NCI-H1694 treated with DMSO at 0.1 percent for 48 hours (cell line): ENCODE results near the gene CDH23.

Experiments
- DNase-seq: peaks from one replicate; lab custom pipeline; 2025; lab: John Stamatoyannopoulos, UW

The CDH23 gene

GRCh38 chr10:71640607-71641006, 243.9 kb downstream of the CDH23 start:
- no peak for DNase-seq

- DNase-seq, result no peak
These were observed 244.7 kb downstream of the CDH23 start for GRCh38 chr10:71641449-71641848.

GRCh38 chr10:71641986-71642385, 245.3 kb downstream of the CDH23 start:
- DNase-seq, result no peak

DNA sequence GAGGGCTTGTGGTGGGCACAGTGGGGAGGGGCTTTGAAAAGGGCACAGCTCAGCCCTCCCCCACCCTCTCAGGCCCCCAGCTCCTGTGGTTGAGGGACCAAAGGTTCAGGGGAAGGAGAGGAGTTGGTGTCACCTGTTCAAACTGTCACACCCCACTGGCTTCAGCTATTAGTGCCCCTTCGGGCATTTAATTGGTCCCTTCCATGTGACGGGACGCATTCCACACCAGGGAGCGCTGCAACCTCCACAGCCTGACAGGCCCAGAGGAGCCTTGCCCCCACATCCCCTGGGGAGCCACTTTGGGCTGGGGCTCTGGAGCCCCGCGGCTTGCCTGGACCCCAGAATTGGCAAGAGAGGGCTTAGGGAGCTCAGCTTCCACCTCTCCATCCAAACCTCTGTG, 247.2 kb downstream of the CDH23 start:
- no peak for DNase-seq

DNA sequence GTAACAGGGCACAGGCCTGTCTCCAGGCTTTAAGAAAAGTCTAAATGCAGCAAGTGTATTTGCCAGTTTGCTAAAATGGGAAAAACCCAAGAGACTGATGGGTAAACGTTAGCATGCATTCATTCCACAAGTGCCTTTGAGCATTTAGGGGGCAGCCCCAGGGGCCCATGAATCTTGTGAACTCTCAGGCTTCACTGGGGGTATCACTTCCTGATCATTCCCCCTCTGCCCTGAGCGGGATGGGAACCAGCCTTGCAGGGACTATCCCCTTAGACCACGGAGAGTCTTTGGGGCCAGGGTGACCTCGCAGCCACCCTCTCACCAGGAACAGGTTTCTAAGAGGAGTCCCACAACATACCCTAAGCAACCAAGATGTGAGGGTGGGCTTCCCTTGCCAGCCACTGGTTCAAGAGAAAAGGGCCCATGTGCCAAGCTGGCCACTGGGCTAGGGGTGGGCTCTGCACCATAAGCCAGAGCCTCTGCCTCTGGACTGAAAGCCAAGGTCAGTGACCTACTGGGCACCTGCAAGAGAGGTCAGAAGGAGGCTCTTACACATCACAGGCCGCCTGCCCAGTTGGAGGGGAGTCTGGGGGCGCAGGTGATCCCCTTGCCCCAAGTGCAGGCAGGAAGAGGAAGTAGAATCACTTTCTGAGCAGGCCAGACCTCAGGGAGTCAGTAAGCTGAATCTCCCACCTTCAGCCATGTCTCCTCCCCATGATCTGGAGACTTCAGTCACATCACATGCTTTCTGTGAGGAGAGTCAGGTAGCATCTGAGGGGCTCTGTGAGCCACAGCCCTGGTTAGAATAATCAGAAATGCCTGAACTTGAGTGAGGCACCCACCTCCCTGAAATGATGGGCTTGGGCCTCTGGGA, 247.8 kb downstream of the CDH23 start:
- DNase-seq, result no peak

DNA sequence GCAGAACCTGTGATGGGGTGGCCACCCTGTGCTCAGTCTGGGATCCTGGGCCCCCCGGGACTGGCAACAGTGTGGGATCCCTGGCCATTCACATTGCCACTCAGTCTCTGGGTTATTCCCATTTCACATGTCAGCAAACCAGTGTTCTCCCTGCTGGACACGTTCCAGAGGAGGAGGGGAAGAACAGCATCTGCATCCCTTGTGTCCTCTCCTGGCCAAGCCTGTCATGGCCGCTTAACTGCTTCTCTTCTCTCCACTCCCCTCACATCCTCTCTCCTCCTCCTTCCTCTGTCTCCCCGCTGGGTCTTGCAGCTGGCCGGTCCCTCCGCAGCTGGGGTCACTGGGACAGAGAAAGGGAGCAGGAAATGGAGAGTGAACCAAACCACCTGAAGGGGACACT, 248.5 kb downstream of the CDH23 start:
- DNase-seq, result no peak

DNA sequence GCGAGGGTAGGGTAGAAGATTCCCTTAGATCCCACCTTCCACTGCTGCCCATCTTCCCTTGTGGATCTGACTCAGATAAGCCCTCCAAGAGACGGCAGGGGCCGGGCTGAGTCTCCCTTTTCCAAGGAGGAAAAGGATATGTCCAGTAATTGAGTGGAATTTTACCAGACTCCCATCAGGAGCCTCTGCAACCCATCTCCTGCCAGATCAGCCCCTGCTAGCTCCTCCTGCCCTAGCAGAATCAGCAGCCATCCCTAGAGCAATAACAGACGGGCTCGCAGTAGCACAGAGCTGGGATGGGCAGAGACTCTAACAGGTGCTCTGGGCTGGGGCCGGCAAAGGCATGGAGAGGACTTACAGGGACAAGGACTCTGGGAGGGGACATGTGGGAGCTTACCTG, 249.3 kb downstream of the CDH23 start:
- DNase-seq, result no peak

- DNase-seq, result no peak
These were observed 250.0 kb downstream of the CDH23 start for GRCh38 chr10:71646592-71647292.

DNA sequence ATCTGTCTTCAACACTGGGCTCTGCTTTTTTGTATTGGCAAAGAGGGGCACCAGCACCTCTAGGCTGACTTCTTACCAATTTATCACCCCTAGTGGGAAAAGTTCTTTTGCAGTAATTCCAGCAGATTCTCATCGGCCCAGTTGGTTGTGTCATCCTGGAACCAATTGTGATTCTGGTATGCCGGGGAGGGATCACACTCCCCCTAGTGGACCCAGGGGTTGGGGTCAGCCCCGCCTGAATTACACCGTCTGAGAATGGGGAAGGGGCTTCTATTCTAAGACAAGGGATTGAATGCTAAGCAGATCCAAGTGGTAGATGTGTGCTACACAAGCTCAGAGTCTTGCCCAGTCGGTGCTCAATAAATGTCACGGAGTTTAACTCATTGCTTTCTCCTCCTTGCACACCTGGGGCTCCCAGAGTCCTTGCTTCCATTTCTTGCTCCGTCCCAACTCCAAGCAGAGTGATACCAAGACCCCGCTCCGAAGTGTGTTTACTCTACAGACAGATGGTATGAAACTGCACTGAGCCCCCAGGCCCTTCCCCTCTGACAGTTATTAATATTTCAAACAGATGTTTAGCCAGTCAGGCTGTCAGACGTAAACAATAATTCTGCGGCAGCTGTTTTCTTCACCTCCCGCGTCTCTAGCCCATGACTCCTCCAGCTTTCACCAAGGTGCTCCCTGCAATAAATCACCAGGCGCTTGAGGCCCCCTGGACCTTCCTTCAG, 251.0 kb downstream of the CDH23 start:
- DNase-seq, result peak; percentile 74

GRCh38 chr10:71648254-71648932, 251.7 kb downstream of the CDH23 start:
- no peak for DNase-seq

- no peak for DNase-seq
These were observed 252.2 kb downstream of the CDH23 start for GRCh38 chr10:71648933-71649320.

- DNase-seq, result no peak
These were observed 252.9 kb downstream of the CDH23 start for GRCh38 chr10:71649631-71650030.

DNA sequence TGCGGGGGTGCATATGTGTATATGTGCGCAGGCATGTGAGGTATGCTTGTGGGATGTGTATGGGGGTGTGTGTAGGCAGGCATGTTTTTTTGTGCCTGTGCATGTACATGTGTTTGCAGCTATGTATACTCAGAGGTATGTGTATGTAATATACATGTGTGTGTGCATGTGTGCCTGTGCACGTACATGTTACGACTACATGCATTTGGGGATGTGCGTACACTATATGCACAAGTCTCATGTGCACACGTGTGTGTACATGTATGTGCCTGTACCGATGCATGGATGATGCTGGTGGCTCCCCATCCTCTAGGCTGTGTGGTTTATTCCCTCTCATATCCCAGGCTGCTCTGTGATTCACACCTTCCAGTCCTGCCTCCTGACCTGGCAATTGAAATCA, 253.7 kb downstream of the CDH23 start:
- DNase-seq, result no peak

GRCh38 chr10:71651428-71651827, 254.7 kb downstream of the CDH23 start:
- no peak for DNase-seq

DNA sequence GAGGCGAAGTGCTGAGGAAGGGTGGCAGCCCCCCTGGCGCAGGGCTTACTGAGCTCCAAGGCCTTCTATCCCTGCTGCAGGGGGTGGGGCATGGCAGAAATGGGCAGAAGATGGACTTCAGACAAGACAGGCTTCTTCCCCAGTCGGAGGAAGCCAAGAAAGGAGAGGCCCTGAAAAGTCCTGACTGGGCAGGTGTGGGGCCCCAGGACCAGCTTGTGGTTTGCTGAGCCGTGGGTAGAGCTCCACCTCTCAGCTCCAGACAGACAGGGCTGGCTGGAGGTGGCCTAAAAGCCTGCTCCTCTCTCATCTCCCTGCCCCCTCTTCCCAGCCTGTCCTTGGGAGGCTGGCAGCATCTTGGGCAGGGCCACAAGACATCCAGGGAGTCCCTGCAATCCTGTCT, 255.2 kb downstream of the CDH23 start:
- DNase-seq, result no peak

- DNase-seq, result no peak
These were observed 256.3 kb downstream of the CDH23 start for GRCh38 chr10:71653044-71653443.

GRCh38 chr10:71656220-71656619, 259.5 kb downstream of the CDH23 start:
- DNase-seq, result no peak

DNA sequence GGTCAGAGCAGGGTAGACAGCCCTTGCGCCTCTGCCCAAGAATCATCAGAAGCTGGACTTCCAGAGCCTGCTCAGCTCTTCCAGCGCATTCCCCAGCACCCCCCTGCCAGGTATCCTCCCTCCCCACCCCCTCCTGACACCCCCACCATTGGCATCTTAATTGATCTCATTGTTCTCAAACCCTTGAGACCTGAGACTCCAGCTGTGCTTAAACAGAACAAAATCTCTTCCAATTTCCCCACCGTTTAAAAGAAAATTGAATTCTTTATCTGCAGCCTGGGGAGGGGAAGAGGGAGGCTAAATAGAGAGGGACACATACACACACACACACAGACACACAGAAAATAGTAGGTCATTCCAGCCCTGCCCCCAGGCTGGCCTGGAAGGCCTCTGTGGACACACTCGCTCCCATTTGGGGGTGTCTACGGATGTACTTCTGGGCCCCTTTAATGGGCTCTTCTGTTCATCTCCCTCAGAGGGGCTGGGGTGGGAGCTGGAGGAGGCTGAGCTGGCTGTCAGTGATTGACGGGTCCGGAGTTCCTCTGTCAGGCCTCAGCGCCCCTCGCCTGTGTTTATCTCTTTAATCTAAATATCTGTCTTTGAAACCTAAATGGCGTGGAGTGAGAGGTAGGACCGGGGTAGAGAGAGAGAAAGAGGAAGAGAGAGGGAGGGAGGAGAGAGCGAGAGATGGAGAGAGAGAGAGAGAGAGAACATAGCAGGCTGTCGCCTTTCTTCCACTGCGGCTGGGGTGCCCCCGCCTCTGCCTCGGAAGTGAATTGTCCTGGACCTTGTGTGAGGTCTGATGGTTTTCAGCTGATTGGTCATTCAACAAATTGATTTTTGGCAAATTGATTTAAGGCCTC, 261.1 kb downstream of the CDH23 start:
- no peak for DNase-seq

DNA sequence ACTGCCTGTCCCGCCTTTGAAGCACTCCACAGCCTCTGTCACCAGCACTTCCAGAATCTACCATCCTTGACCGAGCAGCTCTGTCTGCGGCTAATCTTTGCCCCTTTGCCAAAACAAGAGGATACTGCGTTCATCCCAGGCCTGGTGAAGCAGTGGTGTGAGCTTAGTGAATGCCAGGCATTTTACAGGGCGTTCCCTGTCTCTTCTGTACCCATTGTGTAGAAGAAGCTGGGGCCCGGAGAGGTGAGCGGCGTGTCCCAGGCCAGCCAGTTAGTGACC, 261.7 kb downstream of the CDH23 start:
- DNase-seq, result no peak

GRCh38 chr10:71659111-71659634, 262.5 kb downstream of the CDH23 start:
- DNase-seq, result no peak

GRCh38 chr10:71659737-71660136, 263.0 kb downstream of the CDH23 start:
- no peak for DNase-seq
